HEK293 (cell line): ENCODE data around the gene RFK.
"Not testable (repeated sequence)": the region's sequence is repeated elsewhere in the genome, so short reads cannot be mapped to it uniquely, and the experiment has no call there.

Experiments used
- KLF7 ChIP-seq: fragments of 450-650 bp; formaldehyde crosslinking; IDR thresholded peaks from 2 replicates; pipeline ENCODE4 v1.5.1; 2016; ENCODE audit warnings: missing biosample characterization, missing genetic modification characterization, borderline replicate concordance
- REPIN1 ChIP-seq: fragments of 450-650 bp; formaldehyde crosslinking; IDR thresholded peaks from 2 replicates; pipeline ENCODE4 v1.5.1; 2017; ENCODE audit warnings: missing biosample characterization, missing genetic modification characterization, low read depth
- ZFP41 ChIP-seq: fragments of 450-650 bp; formaldehyde crosslinking; IDR thresholded peaks from 2 replicates; pipeline ENCODE4 v1.5.1; 2016; ENCODE audit warnings: missing biosample characterization, missing genetic modification characterization, borderline replicate concordance
- ZNF146 ChIP-seq: fragments of 450-650 bp; formaldehyde crosslinking; IDR thresholded peaks from 2 replicates; pipeline ENCODE4 v1.5.1; 2016; ENCODE audit warnings: missing biosample characterization, missing genetic modification characterization
- ZNF157 ChIP-seq: fragments of 450-650 bp; formaldehyde crosslinking; IDR thresholded peaks from 2 replicates; pipeline ENCODE4 v1.5.1; 2016; ENCODE audit warnings: missing biosample characterization, missing genetic modification characterization
- ZNF544 ChIP-seq: fragments of 450-650 bp; formaldehyde crosslinking; IDR thresholded peaks from 2 replicates; pipeline ENCODE4 v1.5.0; 2017; ENCODE audit warnings: missing biosample characterization, missing genetic modification characterization
- TF ChIP-seq, protein P1 (sequence below): fragments of 450-650 bp; formaldehyde crosslinking; IDR thresholded peaks from 2 replicates; pipeline ENCODE4 v1.5.1; 2016; ENCODE audit warnings: missing biosample characterization, missing genetic modification characterization
- TF ChIP-seq, protein P2 (sequence below): fragments of 450-650 bp; formaldehyde crosslinking; IDR thresholded peaks from 2 replicates; pipeline ENCODE4 v1.5.1; 2016; ENCODE audit warnings: missing biosample characterization, missing genetic modification characterization
- TF ChIP-seq, protein P3 (sequence below): fragments of 450-650 bp; formaldehyde crosslinking; IDR thresholded peaks from 2 replicates; pipeline ENCODE4 v1.5.1; 2016; ENCODE audit warnings: missing biosample characterization, missing genetic modification characterization
- TF ChIP-seq, protein P4 (sequence below): fragments of 450-650 bp; formaldehyde crosslinking; IDR thresholded peaks from 2 replicates; pipeline ENCODE4 v1.5.1; 2016; ENCODE audit warnings: missing biosample characterization, missing genetic modification characterization
- TF ChIP-seq, protein P5 (sequence below): fragments of 450-650 bp; formaldehyde crosslinking; IDR thresholded peaks from 2 replicates; pipeline ENCODE4 v1.5.1; 2016; ENCODE audit warnings: missing biosample characterization, missing genetic modification characterization, low read depth

DNA sequence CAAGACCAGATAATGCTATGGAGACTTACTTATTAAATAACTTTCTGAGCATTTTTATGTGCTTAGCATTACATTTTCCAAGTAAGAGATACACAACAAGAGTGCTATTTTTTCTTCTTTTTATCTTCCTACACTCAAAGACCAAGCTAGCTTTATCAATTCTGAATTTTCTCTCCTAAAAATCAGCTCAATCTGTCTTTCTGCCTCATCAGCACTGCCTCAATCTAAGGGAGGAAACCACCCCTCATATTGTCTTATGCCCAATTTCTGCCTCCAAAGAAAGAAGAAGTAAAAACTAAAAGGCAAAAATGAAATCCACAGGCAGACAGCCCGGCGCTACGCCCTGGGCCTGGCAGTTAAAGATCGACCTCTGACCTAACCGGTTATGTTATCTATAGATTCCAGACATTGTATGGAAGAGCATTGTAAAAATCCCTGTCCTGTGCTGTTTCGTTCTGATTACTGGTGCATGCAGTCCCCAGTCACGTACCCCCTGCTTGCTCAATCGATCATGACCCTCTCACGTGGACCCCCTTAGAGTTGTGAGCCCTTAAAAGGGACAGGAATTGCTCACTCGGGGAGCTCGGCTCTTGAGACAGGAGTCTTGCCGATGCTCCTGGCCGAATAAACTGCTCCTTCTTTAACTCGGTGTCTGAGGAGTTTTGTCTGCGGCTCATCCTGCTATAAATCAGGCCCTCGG, 31.7 kb downstream of the RFK start:
- TF ChIP-seq, protein P1, sequence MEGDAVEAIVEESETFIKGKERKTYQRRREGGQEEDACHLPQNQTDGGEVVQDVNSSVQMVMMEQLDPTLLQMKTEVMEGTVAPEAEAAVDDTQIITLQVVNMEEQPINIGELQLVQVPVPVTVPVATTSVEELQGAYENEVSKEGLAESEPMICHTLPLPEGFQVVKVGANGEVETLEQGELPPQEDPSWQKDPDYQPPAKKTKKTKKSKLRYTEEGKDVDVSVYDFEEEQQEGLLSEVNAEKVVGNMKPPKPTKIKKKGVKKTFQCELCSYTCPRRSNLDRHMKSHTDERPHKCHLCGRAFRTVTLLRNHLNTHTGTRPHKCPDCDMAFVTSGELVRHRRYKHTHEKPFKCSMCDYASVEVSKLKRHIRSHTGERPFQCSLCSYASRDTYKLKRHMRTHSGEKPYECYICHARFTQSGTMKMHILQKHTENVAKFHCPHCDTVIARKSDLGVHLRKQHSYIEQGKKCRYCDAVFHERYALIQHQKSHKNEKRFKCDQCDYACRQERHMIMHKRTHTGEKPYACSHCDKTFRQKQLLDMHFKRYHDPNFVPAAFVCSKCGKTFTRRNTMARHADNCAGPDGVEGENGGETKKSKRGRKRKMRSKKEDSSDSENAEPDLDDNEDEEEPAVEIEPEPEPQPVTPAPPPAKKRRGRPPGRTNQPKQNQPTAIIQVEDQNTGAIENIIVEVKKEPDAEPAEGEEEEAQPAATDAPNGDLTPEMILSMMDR, result not testable (repeated sequence)
- TF ChIP-seq ZNF146 (tag by site-specific recombination); ZFP41 (tag by site-specific recombination); ZNF157 (tag by site-specific recombination); ZNF544 (tag by site-specific recombination); REPIN1 (tag by site-specific recombination); KLF7: not testable (repeated sequence)
- TF ChIP-seq, protein P2, sequence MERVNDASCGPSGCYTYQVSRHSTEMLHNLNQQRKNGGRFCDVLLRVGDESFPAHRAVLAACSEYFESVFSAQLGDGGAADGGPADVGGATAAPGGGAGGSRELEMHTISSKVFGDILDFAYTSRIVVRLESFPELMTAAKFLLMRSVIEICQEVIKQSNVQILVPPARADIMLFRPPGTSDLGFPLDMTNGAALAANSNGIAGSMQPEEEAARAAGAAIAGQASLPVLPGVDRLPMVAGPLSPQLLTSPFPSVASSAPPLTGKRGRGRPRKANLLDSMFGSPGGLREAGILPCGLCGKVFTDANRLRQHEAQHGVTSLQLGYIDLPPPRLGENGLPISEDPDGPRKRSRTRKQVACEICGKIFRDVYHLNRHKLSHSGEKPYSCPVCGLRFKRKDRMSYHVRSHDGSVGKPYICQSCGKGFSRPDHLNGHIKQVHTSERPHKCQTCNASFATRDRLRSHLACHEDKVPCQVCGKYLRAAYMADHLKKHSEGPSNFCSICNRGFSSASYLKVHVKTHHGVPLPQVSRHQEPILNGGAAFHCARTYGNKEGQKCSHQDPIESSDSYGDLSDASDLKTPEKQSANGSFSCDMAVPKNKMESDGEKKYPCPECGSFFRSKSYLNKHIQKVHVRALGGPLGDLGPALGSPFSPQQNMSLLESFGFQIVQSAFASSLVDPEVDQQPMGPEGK (tag by site-specific recombination), result not testable (repeated sequence)
- TF ChIP-seq, protein P3, sequence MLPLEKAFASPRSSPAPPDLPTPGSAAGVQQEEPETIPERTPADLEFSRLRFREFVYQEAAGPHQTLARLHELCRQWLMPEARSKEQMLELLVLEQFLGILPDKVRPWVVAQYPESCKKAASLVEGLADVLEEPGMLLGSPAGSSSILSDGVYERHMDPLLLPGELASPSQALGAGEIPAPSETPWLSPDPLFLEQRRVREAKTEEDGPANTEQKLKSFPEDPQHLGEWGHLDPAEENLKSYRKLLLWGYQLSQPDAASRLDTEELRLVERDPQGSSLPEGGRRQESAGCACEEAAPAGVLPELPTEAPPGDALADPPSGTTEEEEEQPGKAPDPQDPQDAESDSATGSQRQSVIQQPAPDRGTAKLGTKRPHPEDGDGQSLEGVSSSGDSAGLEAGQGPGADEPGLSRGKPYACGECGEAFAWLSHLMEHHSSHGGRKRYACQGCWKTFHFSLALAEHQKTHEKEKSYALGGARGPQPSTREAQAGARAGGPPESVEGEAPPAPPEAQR, result not testable (repeated sequence)
- TF ChIP-seq, protein P4, sequence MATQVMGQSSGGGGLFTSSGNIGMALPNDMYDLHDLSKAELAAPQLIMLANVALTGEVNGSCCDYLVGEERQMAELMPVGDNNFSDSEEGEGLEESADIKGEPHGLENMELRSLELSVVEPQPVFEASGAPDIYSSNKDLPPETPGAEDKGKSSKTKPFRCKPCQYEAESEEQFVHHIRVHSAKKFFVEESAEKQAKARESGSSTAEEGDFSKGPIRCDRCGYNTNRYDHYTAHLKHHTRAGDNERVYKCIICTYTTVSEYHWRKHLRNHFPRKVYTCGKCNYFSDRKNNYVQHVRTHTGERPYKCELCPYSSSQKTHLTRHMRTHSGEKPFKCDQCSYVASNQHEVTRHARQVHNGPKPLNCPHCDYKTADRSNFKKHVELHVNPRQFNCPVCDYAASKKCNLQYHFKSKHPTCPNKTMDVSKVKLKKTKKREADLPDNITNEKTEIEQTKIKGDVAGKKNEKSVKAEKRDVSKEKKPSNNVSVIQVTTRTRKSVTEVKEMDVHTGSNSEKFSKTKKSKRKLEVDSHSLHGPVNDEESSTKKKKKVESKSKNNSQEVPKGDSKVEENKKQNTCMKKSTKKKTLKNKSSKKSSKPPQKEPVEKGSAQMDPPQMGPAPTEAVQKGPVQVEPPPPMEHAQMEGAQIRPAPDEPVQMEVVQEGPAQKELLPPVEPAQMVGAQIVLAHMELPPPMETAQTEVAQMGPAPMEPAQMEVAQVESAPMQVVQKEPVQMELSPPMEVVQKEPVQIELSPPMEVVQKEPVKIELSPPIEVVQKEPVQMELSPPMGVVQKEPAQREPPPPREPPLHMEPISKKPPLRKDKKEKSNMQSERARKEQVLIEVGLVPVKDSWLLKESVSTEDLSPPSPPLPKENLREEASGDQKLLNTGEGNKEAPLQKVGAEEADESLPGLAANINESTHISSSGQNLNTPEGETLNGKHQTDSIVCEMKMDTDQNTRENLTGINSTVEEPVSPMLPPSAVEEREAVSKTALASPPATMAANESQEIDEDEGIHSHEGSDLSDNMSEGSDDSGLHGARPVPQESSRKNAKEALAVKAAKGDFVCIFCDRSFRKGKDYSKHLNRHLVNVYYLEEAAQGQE, result not testable (repeated sequence)
- TF ChIP-seq, protein P5, sequence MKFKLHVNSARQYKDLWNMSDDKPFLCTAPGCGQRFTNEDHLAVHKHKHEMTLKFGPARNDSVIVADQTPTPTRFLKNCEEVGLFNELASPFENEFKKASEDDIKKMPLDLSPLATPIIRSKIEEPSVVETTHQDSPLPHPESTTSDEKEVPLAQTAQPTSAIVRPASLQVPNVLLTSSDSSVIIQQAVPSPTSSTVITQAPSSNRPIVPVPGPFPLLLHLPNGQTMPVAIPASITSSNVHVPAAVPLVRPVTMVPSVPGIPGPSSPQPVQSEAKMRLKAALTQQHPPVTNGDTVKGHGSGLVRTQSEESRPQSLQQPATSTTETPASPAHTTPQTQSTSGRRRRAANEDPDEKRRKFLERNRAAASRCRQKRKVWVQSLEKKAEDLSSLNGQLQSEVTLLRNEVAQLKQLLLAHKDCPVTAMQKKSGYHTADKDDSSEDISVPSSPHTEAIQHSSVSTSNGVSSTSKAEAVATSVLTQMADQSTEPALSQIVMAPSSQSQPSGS (tag by site-specific recombination), result not testable (repeated sequence)
